Hepatocyte (in vitro differentiated cells): ENCODE measurements around the gene HAUS1. TPM values are rescaled to one million over a fixed set of nuclear protein-coding genes. Genes with fewer than 3 reads are reported as not detected.

Source experiments
- DNase-seq: peaks from one replicate; pipeline ENCODE4 v3.0.0-alpha.2; 2016; ENCODE audit warnings: low spot score
- H2AFZ ChIP-seq: fragments of 200-600 bp; sonication (generic); 2 replicates; pipeline ENCODE4 v1.6.0; 2016; ENCODE audit warnings: antibody characterized with exemption, mild to moderate bottlenecking
- H3K27ac ChIP-seq: fragments of 200-600 bp; sonication (generic); 2 replicates; pipeline ENCODE4 v1.5.1; 2016; ENCODE audit warnings: mild to moderate bottlenecking
- H3K27me3 ChIP-seq: fragments of 200-600 bp; sonication (generic); 2 replicates; pipeline ENCODE4 v1.6.1; 2016
- H3K36me3 ChIP-seq: fragments of 200-600 bp; sonication (generic); replicated peaks from 2 replicates; pipeline ENCODE4 v1.5.1; 2016; ENCODE audit warnings: low read depth; ENCODE audit not compliant: insufficient read depth
- H3K4me1 ChIP-seq: fragments of 200-600 bp; sonication (generic); 2 replicates; pipeline ENCODE4 v1.5.1; 2016; ENCODE audit warnings: mild to moderate bottlenecking, moderate library complexity; ENCODE audit not compliant: insufficient read depth
- H3K4me2 ChIP-seq: fragments of 200-600 bp; sonication (generic); 2 replicates; pipeline ENCODE4 v1.6.0; 2016
- H3K4me3 ChIP-seq: fragments of 200-600 bp; sonication (generic); 2 replicates; pipeline ENCODE4 v1.5.1; 2016; ENCODE audit warnings: mild to moderate bottlenecking
- H3K79me2 ChIP-seq: fragments of 200-600 bp; sonication (generic); 2 replicates; pipeline ENCODE4 v1.6.0; 2017; ENCODE audit warnings: mild to moderate bottlenecking
- H3K9me2 ChIP-seq: fragments of 200-600 bp; sonication (generic); replicated peaks from 2 replicates; pipeline ENCODE4 v1.6.0; 2017; ENCODE audit warnings: mild to moderate bottlenecking; ENCODE audit not compliant: insufficient read depth
- H3K9me3 ChIP-seq: fragments of 200-600 bp; sonication (generic); 2 replicates; pipeline ENCODE4 v1.5.1; 2016; ENCODE audit warnings: low read depth, mild to moderate bottlenecking
- H4K20me1 ChIP-seq: fragments of 200-600 bp; sonication (generic); 2 replicates; pipeline ENCODE4 v1.6.0; 2016; ENCODE audit warnings: mild to moderate bottlenecking; ENCODE audit not compliant: insufficient read depth, poor library complexity, severe bottlenecking
- CTCF ChIP-seq: fragments of 200-600 bp; sonication (generic); IDR thresholded peaks from 2 replicates; pipeline ENCODE4 v1.5.1; 2016; ENCODE audit warnings: antibody characterized with exemption, mild to moderate bottlenecking; ENCODE audit not compliant: poor library complexity
- EZH2 ChIP-seq: fragments of 200-600 bp; sonication (generic); IDR thresholded peaks from 2 replicates; pipeline ENCODE4 v1.6.1; 2016; ENCODE audit warnings: antibody characterized with exemption, mild to moderate bottlenecking, borderline replicate concordance
- EZH2phosphoT487 ChIP-seq: fragments of 200-600 bp; sonication (generic); IDR thresholded peaks from one replicate; pipeline ENCODE4 v1.6.1; 2018; ENCODE audit warnings: antibody characterized with exemption, mild to moderate bottlenecking, low read depth, moderate library complexity; ENCODE audit not compliant: unreplicated experiment, severe bottlenecking
- WGBS: methylation state at CpG from one replicate; pipeline ENCODE4 v1.1.6; 2016; ENCODE audit warnings: low lambda C conversion rate; ENCODE audit errors: missing lambda C conversion rate; 5-methylcytosine and 5-hydroxymethylcytosine counted together
- polyA plus RNA-seq: library from polyadenylated mRNA; unstranded; fragments of >200 nt; fragmentation: Nextera tagmentation; extraction: Ambion mirVana; gene quantifications from 2 replicates; pipeline ENCODE4 v1.2.1, GENCODE V29; 2016
- total RNA-seq: library from RNA; depleted of rRNA; stranded (reverse); fragments of >200 nt; gene quantifications from 2 replicates; pipeline ENCODE4 v1.2.3, GENCODE V29; 2014

Gene HAUS1
- total and polyA plus RNA-seq, 2 experiments from 2014 or later = 36.5 to 51.8 TPM

- Histone ChIP-seq H2AFZ (no peak overlapping the region), H3K27ac (no peak overlapping the region)
- 69% methylated on average over 6 of the region's 6 CpGs for WGBS
Observed at GRCh38 chr18:46169464-46169941, 65.3 kb downstream of the HAUS1 start.

GRCh38 chr18:46171331-46171730 is 67.1 kb downstream of the HAUS1 start:
- TF ChIP-seq EZH2phosphoT487 (no peak), CTCF (no peak), EZH2 (no peak)

More at GRCh38 chr18:46169464-46169941, 65.3 kb downstream of the HAUS1 start:
- Histone ChIP-seq H3K27me3 (no peaks in the 10 kb centered on the region), H4K20me1 (peaks cover 1% of the 10 kb centered on the region), H3K36me3 (no peaks in the 10 kb centered on the region), H3K4me2 (no peak overlapping the region), H3K9me3 (no peaks in the 10 kb centered on the region), H3K4me3 (no peak overlapping the region), H3K4me1 (no peaks in the 10 kb centered on the region), H3K79me2 (peaks cover 5% of the 10 kb centered on the region), H3K9me2 (no peaks in the 10 kb centered on the region)
- TF ChIP-seq EZH2phosphoT487 (no peak), EZH2 (no peak), CTCF (no peak)
- no peak for DNase-seq

GRCh38 chr18:46173393-46174341 is 69.5 kb downstream of the HAUS1 start:
- Histone ChIP-seq H3K4me2 (peak overlapping the region; percentile 91), H2AFZ (peak overlapping the region; percentile 99), H4K20me1 (peaks cover 29% of the 10 kb centered on the region), H3K4me1 (peaks cover 10% of the 10 kb centered on the region), H3K4me3 (peak overlapping the region; percentile 98), H3K9me3 (no peaks in the 10 kb centered on the region), H3K27ac (peak overlapping the region; percentile 94), H3K27me3 (no peaks in the 10 kb centered on the region), H3K79me2 (peaks cover 47% of the 10 kb centered on the region), H3K36me3 (no peaks in the 10 kb centered on the region), H3K9me2 (no peaks in the 10 kb centered on the region)
- WGBS = 1% methylated on average over 66 of the region's 95 CpGs
- TF ChIP-seq EZH2phosphoT487 = no peak
- TF ChIP-seq EZH2 = no peak
- peak; percentile 95 for TF ChIP-seq CTCF
- DNase-seq = peak; percentile 97

More at GRCh38 chr18:46171331-46171730, 67.1 kb downstream of the HAUS1 start:
- Histone ChIP-seq H3K36me3 (no peaks in the 10 kb centered on the region), H4K20me1 (peaks cover 18% of the 10 kb centered on the region), H3K9me3 (no peaks in the 10 kb centered on the region), H3K4me1 (peaks cover 10% of the 10 kb centered on the region), H3K27ac (no peak overlapping the region), H2AFZ (no peak overlapping the region), H3K9me2 (no peaks in the 10 kb centered on the region), H3K4me3 (no peak overlapping the region), H3K27me3 (no peaks in the 10 kb centered on the region), H3K79me2 (peaks cover 24% of the 10 kb centered on the region), H3K4me2 (no peak overlapping the region)
- WGBS = 90% methylated on average over 4 of the region's 4 CpGs
- no peak for DNase-seq
